Measurements from ENCODE around the gene TANC1.

DNA sequence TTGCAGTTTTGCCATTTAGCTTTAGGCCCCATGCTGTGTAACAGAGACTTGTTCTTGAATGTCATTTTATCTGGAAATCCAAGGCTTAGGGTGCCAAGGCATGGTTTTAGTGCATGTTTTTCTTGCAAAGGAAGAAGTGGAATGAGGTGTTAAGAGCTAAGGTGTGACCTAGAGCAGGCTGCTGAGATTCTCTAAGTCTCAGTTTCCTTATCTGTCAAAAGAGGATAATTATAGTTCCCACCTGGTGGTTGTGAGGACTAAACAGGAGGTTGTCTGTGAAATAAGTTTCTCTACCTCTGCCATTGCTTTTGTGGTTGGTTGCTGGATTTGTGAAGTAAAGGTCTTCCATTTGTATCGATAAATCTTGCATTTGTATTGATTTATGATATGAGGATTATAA is 82.0 kb downstream of the TANC1 start:
- no peak for TF ChIP-seq POLR2AphosphoS5 (IDR thresholded peaks at IDR 0.05; ENCODE audit: low read depth, low read length)
- no peak for TF ChIP-seq REST (IDR thresholded peaks at IDR 0.05; ENCODE audit: insufficient read depth in 1 of 2, low read depth in 2 of 2, low read length in 2 of 2)
- TF ChIP-seq TAF1 (IDR thresholded peaks at IDR 0.05; ENCODE audit: borderline replicate concordance, insufficient read depth, low read length): no peak
- TF ChIP-seq SIN3A (IDR thresholded peaks at IDR 0.05; ENCODE audit: borderline replicate concordance, insufficient read depth, low read length): no peak
- TF ChIP-seq FOXP2 (optimal IDR thresholded peaks at IDR 0.05; ENCODE audit: borderline replicate concordance, extremely low read depth, extremely low read length, insufficient read depth): no peak

Data from PFSK-1 (cell line).